Liver (tissue), 9 donors: ENCODE measurements around the gene KIAA0513. TPM values are rescaled to one million over a fixed set of nuclear protein-coding genes. Genes with fewer than 3 reads are reported as not detected.

Source experiments
- DNase-seq: peaks from one replicate; pipeline ENCODE4 v3.0.0-alpha.2; 2017; ENCODE audit warnings: low spot score
- H3K27ac ChIP-seq, 2 donors: one replicate each; pipeline ENCODE4 v1.7.0; 2013; ENCODE audit warnings: inconsistent platforms in 2 of 2, low read length in 2 of 2, control low read depth in 1 of 2, low read depth in 1 of 2, mild to moderate bottlenecking in 1 of 2
- H3K27me3 ChIP-seq, 4 donors: one replicate each; pipeline versions ENCODE4 v1.6.1 to v1.7.0; 2013; ENCODE audit warnings: low read length in 3 of 4, inconsistent platforms in 1 of 4, mild to moderate bottlenecking in 1 of 4, moderate library complexity in 1 of 4; ENCODE audit not compliant: control insufficient read depth in 4 of 4, insufficient read depth in 4 of 4
- H3K36me3 ChIP-seq, 4 donors: one replicate each; pipeline versions ENCODE4 v1.6.1 to v1.7.0; 2013; ENCODE audit warnings: low read length in 3 of 4, mild to moderate bottlenecking in 3 of 4, low read depth in 1 of 4, moderate library complexity in 1 of 4; ENCODE audit not compliant: control insufficient read depth in 4 of 4, insufficient read depth in 3 of 4
- H3K4me1 ChIP-seq, 4 donors: one replicate each; pipeline versions ENCODE4 v1.6.1 to v1.7.0; 2013; ENCODE audit warnings: low read length in 3 of 4, mild to moderate bottlenecking in 3 of 4, moderate library complexity in 1 of 4; ENCODE audit not compliant: control insufficient read depth in 4 of 4, insufficient read depth in 4 of 4
- H3K4me3 ChIP-seq, 3 donors: one replicate each; pipeline versions ENCODE4 v1.6.1 to v1.7.0; 2013; ENCODE audit warnings: low read length in 3 of 3, control low read depth in 1 of 3, low read depth in 1 of 3, mild to moderate bottlenecking in 1 of 3
- H3K9ac ChIP-seq, 2 donors: one replicate each; pipeline ENCODE4 v1.7.0; 2013; ENCODE audit warnings: low read length in 2 of 2, mild to moderate bottlenecking in 2 of 2, moderate library complexity in 2 of 2, control low read depth in 1 of 2, low read depth in 1 of 2
- H3K9me3 ChIP-seq, 4 donors: one replicate each; pipeline versions ENCODE4 v1.6.1 to v1.7.0; 2013; ENCODE audit warnings: low read length in 3 of 4; ENCODE audit not compliant: control insufficient read depth in 4 of 4
- EGR1 ChIP-seq, 2 donors: IDR thresholded peaks; 2 replicates each; pipeline ENCODE4 v1.6.1; 2016 to 2018; ENCODE audit warnings: antibody characterized with exemption in 2 of 2, low read depth in 2 of 2
- FOXA1 ChIP-seq: IDR thresholded peaks from 2 replicates; pipeline ENCODE4 v1.6.1; 2016; ENCODE audit warnings: antibody characterized with exemption
- FOXA2 ChIP-seq: IDR thresholded peaks from 2 replicates; pipeline ENCODE4 v1.6.1; 2016; ENCODE audit warnings: antibody characterized with exemption
- GABPA ChIP-seq, 2 donors: IDR thresholded peaks in 1 of 2; conservative IDR thresholded peaks in 1 of 2; 2 replicates each; pipeline ENCODE4 v1.6.1; 2016; ENCODE audit warnings: antibody characterized with exemption in 2 of 2, mild to moderate bottlenecking in 1 of 2, moderate library complexity in 1 of 2
- HNF4G ChIP-seq: IDR thresholded peaks from 2 replicates; pipeline ENCODE4 v1.6.1; 2016; ENCODE audit warnings: antibody characterized with exemption
- JUND ChIP-seq, 2 donors: IDR thresholded peaks; 2 replicates each; pipeline ENCODE4 v1.6.1; 2016; ENCODE audit warnings: antibody characterized with exemption in 2 of 2
- NR2F2 ChIP-seq: IDR thresholded peaks from 2 replicates; pipeline ENCODE4 v1.6.1; 2016; ENCODE audit warnings: antibody characterized with exemption
- RAD21 ChIP-seq, 2 donors: IDR thresholded peaks; 2 replicates each; pipeline ENCODE4 v1.6.1; 2016; ENCODE audit warnings: antibody characterized with exemption in 2 of 2, mild to moderate bottlenecking in 2 of 2
- RXRA ChIP-seq, 2 donors: IDR thresholded peaks; 2 replicates each; pipeline ENCODE4 v1.6.1; 2017 to 2018; ENCODE audit warnings: antibody characterized with exemption in 2 of 2, mild to moderate bottlenecking in 1 of 2
- SP1 ChIP-seq: IDR thresholded peaks from 2 replicates; pipeline ENCODE4 v1.6.1; 2018; ENCODE audit warnings: antibody characterized with exemption, mild to moderate bottlenecking
- TAF1 ChIP-seq: conservative IDR thresholded peaks from 2 replicates; pipeline ENCODE4 v1.6.1; 2016; ENCODE audit warnings: antibody characterized with exemption, mild to moderate bottlenecking
- YY1 ChIP-seq: IDR thresholded peaks from 2 replicates; pipeline ENCODE4 v1.6.1; 2016; ENCODE audit warnings: antibody characterized with exemption, mild to moderate bottlenecking
- ZBTB33 ChIP-seq: IDR thresholded peaks from 2 replicates; pipeline ENCODE4 v1.6.1; 2016; ENCODE audit warnings: antibody characterized with exemption
- WGBS: extraction: QIAGEN DNeasy Blood & Tissue Kit; methylation state at CpG from one replicate; pipeline ENCODE4 v1.1.7; 2013; 5-methylcytosine and 5-hydroxymethylcytosine counted together
- polyA plus RNA-seq, 2 donors: library from polyadenylated mRNA; stranded (reverse) in 1 of 2; unstranded in 1 of 2; fragments of 200-250 nt in 1 of 2; fragments of >200 nt in 1 of 2; fragmentation: Nextera tagmentation in 1 of 2; extraction: Ambion mirVana in 1 of 2; gene quantifications; one replicate each; pipeline versions ENCODE4 v1.2.1 to v1.2.3, GENCODE V29; 2013 to 2015
- total RNA-seq, 2 donors: library from RNA; depleted of rRNA; stranded (reverse); fragments of >200 nt; gene quantifications; one replicate each; pipeline ENCODE4 v1.2.3, GENCODE V29; 2014
- TF ChIP-seq, protein P1 (sequence below): IDR thresholded peaks from 2 replicates; pipeline ENCODE4 v1.6.1; 2016; ENCODE audit warnings: antibody characterized with exemption, mild to moderate bottlenecking
- TF ChIP-seq, protein P2 (sequence below): IDR thresholded peaks from 2 replicates; pipeline ENCODE4 v1.6.1; 2016; ENCODE audit warnings: antibody characterized with exemption
- donor health status: healthy.
- donor health status: healthy.
- donor health status: healthy.
- donor health status: healthy.
- donor health status: healthy.

The KIAA0513 gene
- total and polyA plus RNA-seq, 4 donors = 1.5 to 5.9 (median 2.9) TPM

DNA sequence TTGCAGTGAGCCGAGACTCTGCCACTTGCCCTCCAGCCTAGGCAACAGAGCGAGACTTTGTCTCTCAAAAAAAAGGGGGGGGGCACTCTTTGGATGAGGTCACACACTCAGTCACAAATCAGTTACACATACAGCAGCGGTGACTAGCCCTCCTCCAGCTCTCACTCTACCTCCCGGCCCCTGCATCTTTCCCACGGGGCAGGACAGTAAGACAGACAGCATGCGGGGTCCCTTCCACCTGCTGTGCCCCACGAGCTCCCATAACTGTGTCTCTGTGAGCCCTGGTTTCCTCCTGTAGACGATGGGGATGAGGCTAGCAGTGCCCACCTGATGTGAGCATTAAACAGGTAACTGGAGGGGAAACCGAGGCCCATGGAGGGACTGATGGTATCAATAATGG is 79.5 kb downstream of the KIAA0513 start (continued):
- TF ChIP-seq, protein P1, sequence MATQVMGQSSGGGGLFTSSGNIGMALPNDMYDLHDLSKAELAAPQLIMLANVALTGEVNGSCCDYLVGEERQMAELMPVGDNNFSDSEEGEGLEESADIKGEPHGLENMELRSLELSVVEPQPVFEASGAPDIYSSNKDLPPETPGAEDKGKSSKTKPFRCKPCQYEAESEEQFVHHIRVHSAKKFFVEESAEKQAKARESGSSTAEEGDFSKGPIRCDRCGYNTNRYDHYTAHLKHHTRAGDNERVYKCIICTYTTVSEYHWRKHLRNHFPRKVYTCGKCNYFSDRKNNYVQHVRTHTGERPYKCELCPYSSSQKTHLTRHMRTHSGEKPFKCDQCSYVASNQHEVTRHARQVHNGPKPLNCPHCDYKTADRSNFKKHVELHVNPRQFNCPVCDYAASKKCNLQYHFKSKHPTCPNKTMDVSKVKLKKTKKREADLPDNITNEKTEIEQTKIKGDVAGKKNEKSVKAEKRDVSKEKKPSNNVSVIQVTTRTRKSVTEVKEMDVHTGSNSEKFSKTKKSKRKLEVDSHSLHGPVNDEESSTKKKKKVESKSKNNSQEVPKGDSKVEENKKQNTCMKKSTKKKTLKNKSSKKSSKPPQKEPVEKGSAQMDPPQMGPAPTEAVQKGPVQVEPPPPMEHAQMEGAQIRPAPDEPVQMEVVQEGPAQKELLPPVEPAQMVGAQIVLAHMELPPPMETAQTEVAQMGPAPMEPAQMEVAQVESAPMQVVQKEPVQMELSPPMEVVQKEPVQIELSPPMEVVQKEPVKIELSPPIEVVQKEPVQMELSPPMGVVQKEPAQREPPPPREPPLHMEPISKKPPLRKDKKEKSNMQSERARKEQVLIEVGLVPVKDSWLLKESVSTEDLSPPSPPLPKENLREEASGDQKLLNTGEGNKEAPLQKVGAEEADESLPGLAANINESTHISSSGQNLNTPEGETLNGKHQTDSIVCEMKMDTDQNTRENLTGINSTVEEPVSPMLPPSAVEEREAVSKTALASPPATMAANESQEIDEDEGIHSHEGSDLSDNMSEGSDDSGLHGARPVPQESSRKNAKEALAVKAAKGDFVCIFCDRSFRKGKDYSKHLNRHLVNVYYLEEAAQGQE = no peak
- TF ChIP-seq YY1 (no peak), JUND (IDR thresholded peaks at IDR 0.05) (no peak), HNF4G (no peak), NR2F2 (no peak), EGR1 (IDR thresholded peaks at IDR 0.05; ENCODE audit: low read depth in 2 of 2) (no peak), RAD21 (IDR thresholded peaks at IDR 0.05) (no peak), TAF1 (no peak), GABPA (IDR thresholded peaks at IDR 0.05 in 1 of 2, conservative IDR thresholded peaks at IDR 0.05 in 1 of 2) (no peak), FOXA1 (no peak), FOXA2 (no peak)
- TF ChIP-seq, protein P2, sequence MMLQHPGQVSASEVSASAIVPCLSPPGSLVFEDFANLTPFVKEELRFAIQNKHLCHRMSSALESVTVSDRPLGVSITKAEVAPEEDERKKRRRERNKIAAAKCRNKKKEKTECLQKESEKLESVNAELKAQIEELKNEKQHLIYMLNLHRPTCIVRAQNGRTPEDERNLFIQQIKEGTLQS = no peak

- no peaks in the 10 kb centered on the region for H3K4me1 ChIP-seq
- no peak for TF ChIP-seq RAD21 (IDR thresholded peaks at IDR 0.05)
- TF ChIP-seq, protein P1 = no peak
- no peak for TF ChIP-seq SP1
- no peak overlapping the region for H3K27ac ChIP-seq
- WGBS = 84% methylated on average over 11 of the region's 11 CpGs
- no peaks in the 10 kb centered on the region for H3K36me3 ChIP-seq
- no peaks in the 10 kb centered on the region for H3K9me3 ChIP-seq
- no peak for DNase-seq
- H3K9ac ChIP-seq = no peak overlapping the region
- no peaks in the 10 kb centered on the region for H3K27me3 ChIP-seq
- H3K4me3 ChIP-seq = no peak overlapping the region
Measured at GRCh38 chr16:85107532-85107931, 79.9 kb downstream of the KIAA0513 start.

GRCh38 chr16:85110105-85110504 is 82.5 kb downstream of the KIAA0513 start:
- H3K4me3 ChIP-seq = no peak overlapping the region
- no peak overlapping the region for H3K27ac ChIP-seq
- TF ChIP-seq ZBTB33 (no peak), RXRA (IDR thresholded peaks at IDR 0.05) (no peak), TAF1 (no peak), FOXA2 (no peak), NR2F2 (no peak), FOXA1 (no peak), SP1 (no peak)
- TF ChIP-seq, protein P1 = no peak
- TF ChIP-seq, protein P2 = no peak
- no peak overlapping the region for H3K9ac ChIP-seq
- DNase-seq = no peak
- no peaks in the 10 kb centered on the region for H3K36me3 ChIP-seq
- H3K9me3 ChIP-seq = no peaks in the 10 kb centered on the region
- 97% methylated on average over 19 of the region's 19 CpGs for WGBS
- H3K4me1 ChIP-seq = peaks cover 0 to 7% (median 6%) of the 10 kb centered on the region in 4 donors
- no peaks in the 10 kb centered on the region for H3K27me3 ChIP-seq
